NOMO-1 treated with dmso at 0.1 percent for 144 hours (cell line): Measurements from ENCODE around the gene YES1.
"Not testable (repeated sequence)": the region's sequence is repeated elsewhere in the genome, so short reads cannot be mapped to it uniquely, and the experiment has no call there.

ENCODE experiments used
- DNase-seq: peaks from one replicate; lab custom pipeline; 2025; ENCODE audit not compliant: unreplicated experiment; lab: John Stamatoyannopoulos, UW

The YES1 gene

DNA sequence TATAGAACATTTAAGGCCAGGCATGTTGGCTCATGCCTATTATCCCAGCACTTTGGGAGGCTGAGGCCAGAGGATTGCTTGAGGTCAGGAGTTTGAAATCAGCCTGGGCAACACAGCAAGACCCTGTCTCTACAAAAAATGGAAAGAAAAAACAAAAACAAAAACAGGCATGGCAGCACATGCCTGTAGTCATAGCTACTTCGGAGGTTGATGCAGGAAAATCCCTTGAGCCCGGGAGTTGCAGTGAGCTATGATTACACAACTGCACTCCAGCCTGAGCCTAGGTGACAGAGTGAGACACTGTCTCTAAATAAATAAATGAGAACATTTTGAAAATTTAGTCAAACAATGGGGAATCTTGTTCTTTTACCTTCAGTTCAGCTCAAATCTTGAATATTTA, 12.1 kb upstream of the YES1 start:
- DNase-seq: no peak

DNA sequence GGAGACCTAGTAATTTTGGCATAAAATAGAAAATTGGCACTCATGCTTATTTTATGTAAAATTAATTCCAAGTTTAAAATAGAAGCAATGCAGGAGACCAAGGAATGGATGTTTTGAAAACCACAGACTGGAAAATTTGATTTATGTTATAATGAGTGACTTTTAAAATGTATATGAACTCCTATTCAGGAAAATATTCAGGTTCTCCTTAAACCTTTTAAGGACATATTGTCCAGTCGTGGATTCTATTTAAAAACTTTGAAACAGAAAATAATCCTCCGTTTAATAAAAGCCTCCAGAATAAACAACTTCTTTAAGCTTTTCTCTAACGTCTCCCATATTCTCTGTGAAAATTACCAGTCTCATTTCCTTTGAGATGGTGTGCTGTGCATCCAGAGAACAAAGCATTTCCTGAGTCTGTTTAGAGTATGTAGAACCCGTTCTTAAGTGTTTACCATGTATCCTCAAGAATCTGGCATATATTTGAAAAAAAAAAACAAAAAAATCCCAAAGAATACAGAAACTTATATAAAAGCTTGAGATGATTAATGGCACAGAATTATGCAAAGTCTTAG, 8.6 kb upstream of the YES1 start:
- DNase-seq: no peak

DNA sequence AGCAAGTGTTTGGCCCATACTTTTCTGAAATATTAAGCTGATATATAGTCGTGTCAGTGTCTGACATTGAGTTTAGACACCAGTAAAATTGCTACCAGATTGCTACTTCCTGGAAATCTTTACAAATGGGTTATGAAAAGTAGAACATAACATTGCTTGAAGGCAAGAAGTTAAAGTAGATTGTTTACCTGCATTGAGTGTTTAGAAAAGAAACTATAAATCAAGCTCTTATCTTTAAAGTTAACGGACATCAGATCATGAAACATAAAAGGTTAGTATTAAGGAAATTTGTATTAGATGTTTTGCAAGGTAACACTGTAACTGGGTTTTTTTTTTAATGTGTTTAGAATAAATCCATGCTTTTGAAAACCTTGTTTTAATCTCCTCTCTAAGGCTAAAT, 4.8 kb upstream of the YES1 start:
- no peak for DNase-seq

DNA sequence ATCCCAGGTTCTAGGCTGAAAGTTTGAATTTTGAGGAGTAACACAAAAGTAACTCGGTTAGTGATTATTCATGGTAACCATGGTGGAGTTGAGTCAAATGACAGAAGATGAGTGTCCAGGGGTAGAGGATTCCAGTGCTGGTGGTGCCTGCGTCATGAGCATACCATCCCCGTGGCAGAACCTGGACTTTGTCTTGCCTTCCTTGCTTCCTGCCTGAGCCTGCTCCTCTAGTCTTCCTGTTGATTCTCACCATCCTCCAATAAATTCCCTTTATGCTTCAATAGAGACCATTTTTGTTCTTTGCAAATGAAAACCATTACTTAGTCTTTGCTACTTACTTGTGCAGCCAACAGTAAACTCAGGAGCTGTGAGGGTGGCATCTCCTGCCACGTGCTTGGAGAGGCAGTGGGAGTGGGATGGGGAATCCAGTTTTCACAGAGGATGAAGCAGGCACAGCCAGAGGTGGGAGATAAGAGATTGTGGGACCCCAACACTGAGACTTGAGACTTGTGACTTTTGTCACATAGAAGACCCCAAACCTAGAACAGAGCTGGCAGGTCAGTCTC, 4.1 kb upstream of the YES1 start:
- DNase-seq: no peak

- DNase-seq: no peak
Observed at GRCh38 chr18:815353-815752, 3.3 kb upstream of the YES1 start.

GRCh38 chr18:814300-815084, 2.5 kb upstream of the YES1 start:
- no peak for DNase-seq

- peak; percentile 94 for DNase-seq
Observed at GRCh38 chr18:813172-814071, 1.4 kb upstream of the YES1 start.

DNA sequence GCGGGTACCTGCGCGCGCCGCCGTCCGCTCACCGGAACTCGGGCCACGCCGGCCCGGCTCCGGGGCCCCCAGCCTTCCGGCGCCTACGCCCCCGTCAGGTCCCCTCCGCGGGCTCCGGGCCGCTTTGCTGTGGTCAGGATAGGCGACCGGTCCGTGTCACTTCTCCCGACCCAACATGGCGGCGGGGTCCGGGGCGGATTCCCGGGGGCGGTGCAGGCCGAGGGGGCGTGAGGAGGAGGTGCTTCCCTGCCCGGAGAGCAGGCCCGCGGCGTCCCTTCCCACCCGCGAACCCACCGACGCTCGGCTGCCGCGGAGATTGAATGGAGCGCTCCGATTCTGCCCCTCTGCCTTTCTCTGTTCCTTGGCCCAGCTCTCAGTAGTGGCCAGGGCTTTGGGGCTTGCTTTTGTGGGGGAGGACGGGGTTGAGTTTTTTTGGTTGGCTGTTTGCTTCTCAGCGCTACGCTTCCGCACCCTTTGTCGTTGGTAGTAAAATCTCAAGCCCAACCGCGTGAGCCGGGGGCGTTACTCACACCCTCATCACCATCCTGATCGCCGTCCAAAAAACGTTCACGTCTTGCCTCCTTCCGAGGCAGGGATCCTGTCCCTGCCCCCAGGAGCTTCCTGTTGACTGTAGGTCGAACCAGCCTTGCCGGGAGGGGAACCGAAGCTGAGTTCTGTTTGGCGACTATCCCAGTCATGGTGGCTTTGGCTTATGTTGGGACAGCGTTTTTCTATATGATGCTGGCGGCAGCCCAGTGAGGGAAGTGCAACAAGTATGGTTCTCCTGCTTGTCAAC, 532 bp upstream of the YES1 start:
- peak; percentile 46 for DNase-seq

DNA sequence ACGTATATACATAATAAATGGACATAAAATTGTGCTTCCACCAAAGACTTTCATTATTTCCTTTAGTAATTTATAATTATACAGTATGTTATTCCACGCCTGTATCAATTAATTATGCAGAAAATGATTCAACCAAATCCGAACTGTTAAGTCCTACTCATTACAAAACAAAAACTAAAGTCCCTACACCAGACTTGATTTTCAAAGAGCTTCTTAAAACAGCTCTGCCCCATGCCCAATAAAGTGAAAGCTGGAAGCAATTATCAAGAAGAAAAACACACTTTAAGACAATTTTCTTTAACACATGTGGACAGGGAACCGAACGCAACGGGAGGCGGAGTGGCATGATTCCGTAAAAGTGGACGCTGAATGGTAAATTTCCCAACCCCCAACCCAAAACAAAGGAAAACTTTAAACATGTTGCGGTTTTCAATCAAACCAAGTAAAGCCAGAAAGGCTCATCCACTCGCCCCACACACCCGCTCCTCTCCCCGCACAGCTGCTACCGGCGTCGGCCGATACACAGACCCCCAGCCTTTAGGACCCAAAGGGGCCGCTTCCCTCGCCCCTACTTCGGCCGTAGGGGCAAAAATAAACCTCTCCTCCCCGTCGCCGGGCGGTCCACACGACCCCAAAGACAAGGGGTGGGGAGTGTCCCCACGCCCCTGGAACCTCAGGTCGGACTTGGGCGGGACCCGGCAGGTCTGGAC, 705 bp downstream of the YES1 start:
- DNase-seq: no peak

DNA sequence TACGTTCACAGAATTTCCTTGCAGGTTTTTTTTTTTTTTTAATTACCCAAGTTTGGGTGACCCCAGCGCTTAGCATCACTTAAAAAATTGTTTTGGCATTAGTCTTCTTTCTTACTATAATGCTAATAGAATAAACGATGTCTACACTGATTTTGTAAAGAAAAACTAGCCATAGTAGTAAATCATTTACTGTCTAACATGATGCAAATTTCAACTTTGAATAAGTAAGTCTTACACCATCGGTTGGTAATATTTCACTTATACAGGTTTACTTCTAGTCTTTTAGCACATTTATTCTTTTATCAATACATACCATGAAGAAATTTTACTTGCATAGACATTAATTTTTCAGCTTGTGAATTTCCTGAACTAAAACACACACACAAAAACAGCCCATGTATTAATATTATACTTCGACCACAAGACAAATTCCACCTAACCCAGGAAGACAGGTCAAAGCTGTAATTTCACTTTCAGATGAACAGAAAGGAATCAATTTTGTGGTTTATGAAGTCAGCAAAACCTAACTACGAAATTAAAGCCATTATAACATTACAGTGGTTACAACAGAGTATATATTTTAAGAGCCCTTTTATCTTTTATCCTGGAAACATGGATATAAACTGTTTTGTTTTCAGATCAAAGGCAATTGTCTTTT, 1.9 kb downstream of the YES1 start:
- peak; percentile 5 for DNase-seq

DNA sequence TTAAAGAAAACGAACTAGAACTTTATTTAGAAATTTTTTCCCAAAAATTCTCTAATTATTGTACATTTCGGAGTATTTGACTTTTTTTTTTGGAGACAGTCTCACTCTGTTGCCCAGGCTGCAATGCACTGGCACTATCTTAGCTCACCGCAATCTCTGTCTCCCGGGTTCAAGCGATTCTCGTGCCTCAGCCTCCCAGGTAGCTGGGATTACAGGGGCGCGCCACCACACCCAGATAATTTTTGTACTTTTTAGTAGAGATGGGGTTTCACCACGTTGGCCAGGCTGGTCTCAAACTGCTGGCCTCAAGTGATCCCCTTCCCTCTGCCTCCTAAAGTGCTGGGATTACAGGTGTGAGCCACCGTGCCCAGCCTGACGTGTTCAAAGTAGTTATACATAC, 2.8 kb downstream of the YES1 start:
- not testable (repeated sequence) for DNase-seq

DNA sequence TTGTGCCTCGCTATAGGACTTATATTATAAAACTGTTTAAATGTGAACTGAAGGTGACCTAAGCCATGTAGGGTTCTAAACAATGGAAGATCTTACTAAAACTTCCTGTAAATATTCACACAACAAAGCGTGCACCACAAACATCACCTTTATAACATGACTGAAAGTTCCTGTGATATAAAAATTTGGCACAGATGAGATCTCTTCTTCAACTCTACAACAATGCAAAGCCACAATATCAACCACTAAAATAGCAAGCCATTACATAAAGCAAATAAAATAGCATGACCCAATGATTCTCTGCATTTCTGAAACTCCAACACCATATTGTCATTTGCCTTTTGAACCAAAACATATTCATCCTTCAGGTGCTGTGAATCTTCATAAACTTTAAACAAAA, 3.5 kb downstream of the YES1 start:
- DNase-seq: no peak

DNA sequence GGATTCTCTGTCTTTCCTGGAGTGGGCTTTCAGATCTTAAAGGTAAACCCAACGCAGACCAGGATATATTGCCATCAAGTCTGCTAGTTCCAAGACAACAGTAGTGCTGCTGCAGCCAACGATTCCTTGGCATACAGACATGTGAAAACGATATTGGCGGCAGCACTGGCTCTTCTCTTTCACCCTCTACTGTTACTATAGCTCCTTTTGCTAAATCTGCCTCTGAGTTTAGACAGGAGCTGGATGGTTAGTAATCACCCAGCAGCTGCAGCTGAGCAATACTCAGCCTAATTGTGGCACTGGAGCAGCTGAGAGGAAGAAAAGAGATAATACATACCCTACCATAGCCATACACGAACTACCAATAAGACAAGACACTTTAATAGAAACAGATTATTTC, 4.0 kb downstream of the YES1 start:
- DNase-seq: no peak

DNA sequence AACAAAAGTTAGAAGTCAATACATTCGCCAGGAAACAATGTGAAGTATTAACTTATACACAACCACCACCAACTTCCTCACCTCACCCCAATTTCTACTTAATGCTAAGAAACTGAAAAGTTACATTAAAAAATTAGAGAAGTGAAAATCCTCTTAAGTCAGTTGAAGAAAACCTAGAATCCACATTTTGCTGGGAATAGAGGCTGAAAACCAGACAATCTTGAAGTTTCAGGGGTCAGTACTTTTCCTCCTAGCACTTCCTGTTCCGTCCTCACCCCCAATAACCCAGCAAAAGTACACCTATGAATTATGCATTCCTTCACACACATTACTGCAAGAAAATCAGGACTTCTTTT, 6.3 kb downstream of the YES1 start:
- DNase-seq: peak; percentile 11

DNA sequence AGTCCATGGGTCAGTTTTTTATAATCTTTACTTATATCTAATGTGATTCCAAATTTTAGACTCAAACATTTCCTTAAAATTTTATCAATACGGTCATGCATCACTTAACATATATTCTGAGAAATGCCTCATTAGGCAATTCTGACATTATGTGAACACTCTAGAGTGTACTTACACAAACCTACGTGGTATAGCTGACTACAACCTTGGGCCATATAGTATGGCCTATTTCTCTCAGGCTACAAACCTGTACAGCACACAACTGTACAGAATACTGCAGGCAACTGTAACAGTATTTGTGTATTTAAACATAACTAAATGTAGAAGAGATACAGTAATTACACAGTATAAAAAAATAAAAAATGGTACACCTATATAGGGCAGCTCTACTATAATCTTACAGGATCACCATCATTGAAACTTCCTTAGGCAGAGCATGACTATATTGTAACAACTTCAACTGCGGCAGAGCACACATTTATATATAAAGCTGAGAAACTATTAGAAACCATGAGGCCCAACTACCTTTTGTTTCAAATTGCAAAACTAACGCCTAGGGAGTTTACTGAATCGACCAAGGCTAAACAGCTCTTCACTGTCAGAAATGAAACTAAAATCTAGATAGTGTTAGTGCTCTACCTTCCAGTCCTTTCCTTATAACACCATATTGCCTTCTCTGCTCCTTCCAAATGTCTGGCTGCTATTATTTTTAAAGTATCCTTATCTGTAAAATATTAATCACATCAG, 6.9 kb downstream of the YES1 start:
- DNase-seq: no peak

DNA sequence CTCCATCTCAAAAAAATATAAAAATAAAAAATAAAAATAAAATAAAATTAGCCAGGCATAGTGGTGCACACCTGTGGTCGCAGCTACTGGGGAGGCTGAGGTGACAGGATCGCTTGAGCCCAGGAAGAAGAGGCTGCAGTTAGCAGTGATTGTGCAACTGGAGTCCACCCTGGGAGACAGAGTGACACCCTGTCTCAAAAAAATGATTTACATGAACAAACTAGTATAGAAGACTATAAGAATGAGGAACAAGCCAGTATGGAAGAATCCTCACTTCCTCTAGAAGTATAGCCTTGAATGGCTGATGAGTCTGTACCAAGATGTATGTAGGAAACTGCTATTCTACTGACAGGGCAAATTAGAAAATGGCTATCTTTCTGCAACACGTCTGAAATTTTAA, 10.9 kb downstream of the YES1 start:
- DNase-seq: peak; percentile 60

DNA sequence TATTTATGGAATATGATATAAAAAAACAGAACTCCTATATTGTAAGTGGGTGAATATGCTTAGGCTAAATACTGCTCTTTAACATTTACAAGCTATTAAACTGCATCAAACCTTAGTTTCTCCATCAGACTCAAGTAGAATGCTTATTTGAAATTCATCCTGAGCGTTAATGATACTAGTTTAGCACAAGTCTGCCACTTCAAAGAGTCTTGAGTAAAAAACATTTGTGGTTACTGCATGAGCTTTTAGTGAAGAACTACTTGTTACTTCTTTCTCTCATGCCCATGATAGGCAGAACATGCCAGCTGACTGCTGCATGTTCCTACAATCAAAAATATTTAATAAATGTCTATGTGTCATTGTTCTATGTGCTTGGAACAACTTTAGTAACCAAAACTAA, 12.1 kb downstream of the YES1 start:
- no peak for DNase-seq

- DNase-seq: not testable (repeated sequence)
Observed at GRCh38 chr18:795383-795782, 16.7 kb downstream of the YES1 start.

DNA sequence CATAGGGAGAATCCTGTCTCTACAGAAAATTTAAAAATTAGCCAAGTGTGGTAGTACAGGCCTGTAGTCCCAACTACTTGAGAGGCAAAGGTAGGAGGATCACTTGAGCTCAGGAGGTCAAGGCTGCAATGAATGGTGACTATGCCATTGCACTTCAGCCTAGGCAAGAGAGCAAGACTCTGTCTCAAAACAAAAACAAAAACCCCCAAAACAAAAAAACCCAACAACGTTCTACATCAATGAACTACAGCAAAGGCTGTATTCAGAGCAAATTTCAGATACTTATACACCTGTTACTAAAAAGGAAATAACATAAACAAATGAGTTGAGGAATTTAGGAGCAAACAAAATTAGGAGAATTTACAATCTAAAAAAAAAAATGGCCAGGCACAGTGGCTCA, 22.6 kb downstream of the YES1 start:
- DNase-seq: no peak
